Peyer's patch (tissue), 4 donors: ENCODE data around the gene COL26A1. TPM values are rescaled to one million over a fixed set of nuclear protein-coding genes. Genes with fewer than 3 reads are reported as not detected.
"Not testable (repeated sequence)": the region's sequence is repeated elsewhere in the genome, so short reads cannot be mapped to it uniquely, and the experiment has no call there.

ENCODE experiments used
- DNase-seq, 3 donors: peaks; one replicate each; pipeline ENCODE4 v3.0.0-alpha.2; 2017 to 2019
- H3K27ac ChIP-seq, 4 donors: fragments of 200-600 bp; sonication (generic); one replicate each; pipeline ENCODE4 v1.5.1; 2016 to 2019
- H3K27me3 ChIP-seq, 2 donors: fragments of 200-600 bp; sonication (generic); one replicate each; pipeline ENCODE4 v1.5.1; 2019
- H3K36me3 ChIP-seq, 3 donors: fragments of 200-600 bp; sonication (generic); one replicate each; pipeline ENCODE4 v1.5.1; 2016 to 2019
- H3K4me1 ChIP-seq, 4 donors: fragments of 200-600 bp; sonication (generic); one replicate each; pipeline ENCODE4 v1.5.1; 2016 to 2019
- H3K4me3 ChIP-seq, 4 donors: fragments of 200-600 bp; sonication (generic); 1 replicate in 3 of 4; 2 replicates in 1 of 4; pipeline ENCODE4 v1.5.1; 2016 to 2019; ENCODE audit warnings: mild to moderate bottlenecking in 1 of 4
- H3K9me3 ChIP-seq, 4 donors: fragments of 200-600 bp; sonication (generic); one replicate each; pipeline ENCODE4 v1.5.1; 2016 to 2019; ENCODE audit warnings: mild to moderate bottlenecking in 1 of 4
- POLR2A ChIP-seq, 2 donors: fragments of 450-650 bp; IDR thresholded peaks; one replicate each; pipeline ENCODE4 v1.5.1; 2017; ENCODE audit warnings: antibody characterized with exemption in 2 of 2, mild to moderate bottlenecking in 2 of 2, moderate library complexity in 2 of 2
- total RNA-seq, 4 donors: library from RNA; depleted of rRNA; stranded (reverse); fragments of >200 nt; gene quantifications; one replicate each; pipeline ENCODE4 v1.1.0, GENCODE V29; 2016
- TF ChIP-seq, protein P1 (sequence below), 6 experiments: fragments of 450-650 bp in 4 of 6; fragments of 200-600 bp in 2 of 6; sonication (generic) in 1 of 6; IDR thresholded peaks; one replicate each; pipeline ENCODE4 v1.5.1; 2017 to 2019; ENCODE audit warnings: antibody characterized with exemption in 6 of 6, mild to moderate bottlenecking in 3 of 6, moderate library complexity in 1 of 6

The COL26A1 gene
- total RNA-seq, 4 donors from 2014 or later: not detected

DNA sequence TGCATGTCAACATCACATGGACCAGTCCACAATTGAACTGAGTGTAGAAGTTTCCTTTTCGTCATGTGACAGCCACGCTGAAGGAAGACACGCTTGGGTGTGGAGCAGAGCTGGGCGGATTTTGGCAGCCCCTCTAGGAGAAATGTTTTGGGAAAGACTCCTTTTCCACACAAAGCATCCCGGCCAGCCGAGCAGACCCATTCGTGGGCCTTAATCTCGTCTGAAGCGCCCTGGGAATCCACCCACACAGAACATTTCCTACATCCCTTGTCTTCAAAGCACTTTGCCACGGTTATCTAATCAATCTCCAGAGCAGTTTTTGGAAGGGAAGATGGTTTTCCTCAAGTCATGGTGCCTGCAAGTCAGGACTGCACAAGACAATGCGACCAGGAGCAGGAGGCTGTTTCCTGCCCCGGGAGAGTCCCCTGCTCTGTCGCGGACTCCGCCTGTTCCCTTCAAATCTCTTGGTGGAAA, 32.6 kb upstream of the COL26A1 start:
- no peak for DNase-seq
- no peaks in the 10 kb centered on the region for H3K27me3 ChIP-seq
- no peaks in the 10 kb centered on the region for H3K4me1 ChIP-seq
- H3K9me3 ChIP-seq: no peaks in the 10 kb centered on the region
- no peak overlapping the region for H3K4me3 ChIP-seq
- H3K27ac ChIP-seq: no peak overlapping the region
- no peaks in the 10 kb centered on the region for H3K36me3 ChIP-seq
- no peak for TF ChIP-seq POLR2A (IDR thresholded peaks at IDR 0.05)
- TF ChIP-seq, protein P1, sequence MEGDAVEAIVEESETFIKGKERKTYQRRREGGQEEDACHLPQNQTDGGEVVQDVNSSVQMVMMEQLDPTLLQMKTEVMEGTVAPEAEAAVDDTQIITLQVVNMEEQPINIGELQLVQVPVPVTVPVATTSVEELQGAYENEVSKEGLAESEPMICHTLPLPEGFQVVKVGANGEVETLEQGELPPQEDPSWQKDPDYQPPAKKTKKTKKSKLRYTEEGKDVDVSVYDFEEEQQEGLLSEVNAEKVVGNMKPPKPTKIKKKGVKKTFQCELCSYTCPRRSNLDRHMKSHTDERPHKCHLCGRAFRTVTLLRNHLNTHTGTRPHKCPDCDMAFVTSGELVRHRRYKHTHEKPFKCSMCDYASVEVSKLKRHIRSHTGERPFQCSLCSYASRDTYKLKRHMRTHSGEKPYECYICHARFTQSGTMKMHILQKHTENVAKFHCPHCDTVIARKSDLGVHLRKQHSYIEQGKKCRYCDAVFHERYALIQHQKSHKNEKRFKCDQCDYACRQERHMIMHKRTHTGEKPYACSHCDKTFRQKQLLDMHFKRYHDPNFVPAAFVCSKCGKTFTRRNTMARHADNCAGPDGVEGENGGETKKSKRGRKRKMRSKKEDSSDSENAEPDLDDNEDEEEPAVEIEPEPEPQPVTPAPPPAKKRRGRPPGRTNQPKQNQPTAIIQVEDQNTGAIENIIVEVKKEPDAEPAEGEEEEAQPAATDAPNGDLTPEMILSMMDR (IDR thresholded peaks at IDR 0.05): no peak

DNA sequence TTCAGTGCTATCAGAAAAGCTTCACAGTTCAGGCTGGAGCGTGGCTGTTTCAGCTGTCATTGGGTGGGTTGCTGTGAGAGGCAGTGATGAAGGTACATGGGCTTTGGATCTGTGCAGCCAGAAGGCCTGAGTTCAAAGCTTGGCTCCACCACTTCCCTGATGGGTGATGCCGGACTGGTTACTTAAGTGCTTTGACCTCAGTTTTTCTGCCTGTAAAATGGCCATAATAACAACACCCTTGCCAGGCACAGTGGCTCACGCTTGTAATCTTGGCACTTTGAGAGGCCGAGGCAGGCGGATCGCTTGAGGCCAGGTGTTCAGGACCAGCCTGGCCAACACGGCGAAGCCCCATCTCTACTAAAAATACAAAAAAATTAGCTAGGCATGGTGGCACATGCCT, 30.6 kb upstream of the COL26A1 start:
- Histone ChIP-seq H3K27me3 (no peaks in the 10 kb centered on the region), H3K36me3 (no peaks in the 10 kb centered on the region), H3K4me3 (no peak overlapping the region), H3K9me3 (no peaks in the 10 kb centered on the region), H3K27ac (no peak overlapping the region), H3K4me1 (no peaks in the 10 kb centered on the region)
- no peak for TF ChIP-seq POLR2A (IDR thresholded peaks at IDR 0.05)
- TF ChIP-seq, protein P1 (IDR thresholded peaks at IDR 0.05): no peak
- no peak for DNase-seq

DNA sequence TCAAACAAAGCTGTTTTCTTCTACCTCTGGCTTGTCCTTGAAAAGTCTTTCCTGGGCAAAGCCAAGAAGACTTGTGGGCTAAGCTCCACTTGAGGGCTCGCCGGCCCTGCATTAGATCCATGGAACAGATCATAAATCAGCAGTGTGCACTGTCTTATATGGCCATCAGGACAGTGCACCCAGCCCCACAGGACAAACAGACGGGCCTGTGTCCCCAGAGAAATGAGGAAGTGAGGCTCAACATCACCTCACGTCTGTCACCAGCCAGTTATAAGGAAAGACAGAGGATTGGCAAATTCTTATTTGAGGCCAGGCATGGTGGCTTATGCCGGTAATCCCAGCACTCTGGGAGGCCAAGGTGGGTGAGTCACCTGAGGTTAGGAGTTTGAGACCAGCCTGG, 28.8 kb upstream of the COL26A1 start:
- Histone ChIP-seq H3K36me3 (no peaks in the 10 kb centered on the region), H3K27me3 (no peaks in the 10 kb centered on the region), H3K9me3 (no peaks in the 10 kb centered on the region), H3K27ac (no peak overlapping the region), H3K4me1 (no peaks in the 10 kb centered on the region), H3K4me3 (no peak overlapping the region)
- no peak for DNase-seq
- TF ChIP-seq, protein P1 (IDR thresholded peaks at IDR 0.05): no peak
- no peak for TF ChIP-seq POLR2A (IDR thresholded peaks at IDR 0.05)

DNA sequence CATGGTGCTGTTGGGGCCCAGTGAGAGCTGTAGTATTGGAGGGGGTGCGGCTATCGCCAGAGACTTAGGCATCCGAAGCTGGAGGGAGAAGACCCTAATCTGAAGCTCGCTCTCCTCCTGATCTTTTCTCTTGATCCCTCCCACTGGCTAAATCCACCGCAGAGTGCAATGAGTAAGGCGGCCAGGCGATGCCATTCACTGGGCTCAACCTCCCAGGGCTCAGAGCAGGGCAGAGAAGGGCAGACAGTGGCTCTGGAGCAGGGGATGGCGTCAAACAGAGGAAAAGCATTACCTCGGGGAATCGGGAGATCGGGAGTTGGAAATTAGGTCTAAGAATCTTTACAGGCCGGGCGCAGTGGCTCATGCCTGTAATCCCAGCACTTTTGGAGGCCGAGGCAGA, 22.3 kb upstream of the COL26A1 start:
- Histone ChIP-seq H3K27me3 (no peaks in the 10 kb centered on the region), H3K9me3 (no peaks in the 10 kb centered on the region), H3K36me3 (no peaks in the 10 kb centered on the region), H3K4me1 (no peaks in the 10 kb centered on the region), H3K27ac (no peak overlapping the region), H3K4me3 (no peak overlapping the region)
- TF ChIP-seq POLR2A (IDR thresholded peaks at IDR 0.05): no peak
- TF ChIP-seq, protein P1 (IDR thresholded peaks at IDR 0.05): no peak
- DNase-seq: no peak

DNA sequence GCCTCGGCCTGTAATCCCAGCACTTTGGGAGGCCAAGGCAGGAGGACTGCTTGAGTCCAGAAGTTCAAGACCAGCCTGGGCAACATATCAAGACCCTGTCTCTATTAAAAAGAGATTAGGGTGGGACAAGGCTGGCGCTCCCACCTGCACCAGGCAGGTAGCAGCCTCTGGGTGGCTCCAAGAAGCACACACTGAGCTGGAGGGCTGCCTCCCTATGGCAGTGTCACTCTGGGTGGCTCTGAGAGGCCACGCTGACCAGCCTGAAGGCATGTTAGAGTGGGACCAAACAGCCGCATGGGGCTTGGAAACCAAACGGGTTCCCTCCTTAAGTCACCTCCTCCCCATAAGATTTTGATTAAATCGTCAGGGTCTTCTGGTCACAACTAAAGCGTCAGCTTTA, 19.8 kb upstream of the COL26A1 start:
- Histone ChIP-seq H3K4me3 (no peak overlapping the region), H3K27me3 (no peaks in the 10 kb centered on the region), H3K36me3 (no peaks in the 10 kb centered on the region), H3K9me3 (no peaks in the 10 kb centered on the region), H3K27ac (no peak overlapping the region), H3K4me1 (no peaks in the 10 kb centered on the region)
- TF ChIP-seq POLR2A (IDR thresholded peaks at IDR 0.05): no peak
- TF ChIP-seq, protein P1 (IDR thresholded peaks at IDR 0.05): no peak
- no peak for DNase-seq

DNA sequence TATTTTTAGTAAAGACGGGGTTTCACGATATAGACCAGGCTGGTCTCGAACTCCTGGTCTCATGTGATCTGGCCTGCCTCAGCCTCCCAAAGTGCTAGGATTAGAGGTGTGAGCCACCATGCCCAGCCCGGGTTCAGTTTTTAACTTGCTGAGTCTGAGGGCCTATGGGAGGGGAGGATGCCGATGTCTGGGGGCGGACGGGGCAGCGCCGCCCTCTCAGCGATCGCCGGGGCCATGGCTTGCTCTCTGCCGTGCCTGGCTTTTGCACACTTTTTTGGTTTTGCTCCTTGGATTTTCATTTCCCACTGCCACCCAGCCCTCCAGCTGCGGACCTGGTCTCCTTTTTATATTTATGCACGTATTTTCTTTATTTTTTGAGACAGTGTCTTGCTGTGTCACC, 15.2 kb upstream of the COL26A1 start:
- no peak for DNase-seq
- no peaks in the 10 kb centered on the region for H3K36me3 ChIP-seq
- no peak overlapping the region for H3K4me3 ChIP-seq
- no peaks in the 10 kb centered on the region for H3K9me3 ChIP-seq
- no peak overlapping the region for H3K27ac ChIP-seq
- peaks cover 0 to 5% (median 0%) of the 10 kb centered on the region in 4 donors for H3K4me1 ChIP-seq
- no peaks in the 10 kb centered on the region for H3K27me3 ChIP-seq
- TF ChIP-seq POLR2A (IDR thresholded peaks at IDR 0.05): no peak
- TF ChIP-seq, protein P1 (IDR thresholded peaks at IDR 0.05): no peak

DNA sequence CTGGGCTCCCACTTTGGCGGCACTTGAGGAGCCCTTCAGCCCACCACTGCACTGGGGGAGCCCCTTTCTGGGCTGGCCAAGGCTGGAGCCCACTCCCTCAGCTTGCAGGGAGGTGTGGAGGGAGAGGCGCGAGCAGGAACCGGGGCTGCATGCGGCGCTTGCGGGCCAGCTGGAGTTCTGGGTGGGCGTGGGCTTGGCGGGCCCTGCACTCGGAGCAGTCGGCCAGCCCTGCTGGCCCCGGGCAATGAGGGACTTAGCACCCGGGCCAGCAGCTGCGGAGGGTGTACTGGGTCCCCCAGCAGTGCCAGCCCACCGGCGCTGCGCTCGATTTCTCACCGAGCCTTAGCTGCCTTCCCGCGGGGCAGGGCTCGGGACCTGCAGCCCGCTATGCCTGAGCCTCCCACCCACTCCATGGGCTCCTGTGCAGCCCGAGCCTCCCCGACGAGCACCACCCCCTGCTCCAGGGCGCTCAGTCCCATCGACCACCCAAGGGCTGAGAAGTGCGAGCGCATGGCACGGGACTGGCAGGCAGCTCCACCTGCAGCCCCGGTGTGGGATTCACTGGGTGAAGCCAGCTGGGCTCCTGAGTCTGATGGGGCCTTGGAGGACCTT, 14.1 kb upstream of the COL26A1 start:
- not testable (repeated sequence) for H3K27ac ChIP-seq, H3K36me3 ChIP-seq, H3K4me3 ChIP-seq, H3K9me3 ChIP-seq, H3K27me3 ChIP-seq, H3K4me1 ChIP-seq, DNase-seq

DNA sequence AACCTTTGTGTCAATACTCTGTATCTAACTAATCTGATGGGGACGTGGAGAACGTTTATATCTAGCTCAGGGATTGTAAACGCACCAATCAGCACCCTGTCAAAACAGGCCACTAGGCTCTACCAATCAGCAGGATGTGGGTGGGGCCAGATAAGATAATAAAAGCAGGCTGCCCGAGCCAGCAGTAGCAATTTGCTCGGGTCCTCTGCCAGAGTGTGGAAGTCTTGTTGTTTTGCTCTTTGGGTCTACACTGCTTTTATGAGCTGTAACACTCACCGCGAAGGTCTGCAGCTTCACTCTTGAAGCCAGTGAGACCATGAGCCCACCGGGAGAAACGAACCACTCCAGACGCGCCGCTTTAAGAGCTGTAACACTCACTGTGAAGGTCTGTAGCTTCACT, 13.4 kb upstream of the COL26A1 start:
- not testable (repeated sequence) for H3K27ac ChIP-seq, H3K36me3 ChIP-seq, DNase-seq, H3K4me1 ChIP-seq, H3K9me3 ChIP-seq, H3K27me3 ChIP-seq, H3K4me3 ChIP-seq
